ENCODE results near the gene DMRT2. TPM values are rescaled to one million over a fixed set of nuclear protein-coding genes. Genes with fewer than 3 reads are reported as not detected.
A peak's percentile ranks its signal among the peaks of the same experiment; 100 is the strongest.

Gene DMRT2
- total RNA-seq, 2 experiments from 2014 or later = not detected

GRCh38 chr9:1007312-1007711, 42.8 kb upstream of the DMRT2 start:
- no peak overlapping the region for H3K4me3 Mint-ChIP-seq
- POLR2A ChIA-PET = no interaction called here
- TF ChIP-seq CTCF (IDR thresholded peaks at IDR 0.05) = no peak
- H3K9me3 Mint-ChIP-seq = no peaks in the 10 kb centered on the region
- ATAC-seq (no peak), DNase-seq (no peak)
- no peaks in the 10 kb centered on the region for H3K36me3 Mint-ChIP-seq (ENCODE audit: low read depth)
- H3K4me1 Mint-ChIP-seq (ENCODE audit: low read depth) = peaks cover 3% of the 10 kb centered on the region
- CTCF ChIA-PET = interaction anchor here (1.3 kb wide), 1 partner anchor 114 kb away, joined by 6 read pairs; no protein-coding TSS in a partner anchor
- intact Hi-C loops (cut with micrococcal nuclease) = loop anchor here (5.0 to 10.0 kb wide), 2 partner anchors 115 to 393 kb away; no protein-coding TSS in a partner anchor
- peaks cover 36% of the 10 kb centered on the region for H3K27me3 Mint-ChIP-seq
- no peak overlapping the region for H3K27ac Mint-ChIP-seq

- Mint-ChIP-seq H3K36me3 (ENCODE audit: low read depth) (no peaks in the 10 kb centered on the region), H3K9me3 (no peaks in the 10 kb centered on the region), H3K4me3 (no peak overlapping the region), H3K27me3 (peaks cover 36% of the 10 kb centered on the region), H3K4me1 (ENCODE audit: low read depth) (peaks cover 3% of the 10 kb centered on the region), H3K27ac (no peak overlapping the region)
- ATAC-seq = no peak
- TF ChIP-seq CTCF (IDR thresholded peaks at IDR 0.05) = no peak
- CTCF ChIA-PET = interaction anchor here (0.7 to 4.2 kb wide), 6 partner anchors 11 to 115 kb away, joined by 4 to 41 read pairs (median 14); no protein-coding TSS in a partner anchor
- DNase-seq = no peak
- intact Hi-C loops (cut with micrococcal nuclease) = loop anchor here (5.0 to 10.0 kb wide), 2 partner anchors 116 to 393 kb away; no protein-coding TSS in a partner anchor
- POLR2A ChIA-PET = no interaction called here
Measured at GRCh38 chr9:1008216-1008615, 41.9 kb upstream of the DMRT2 start.

- H3K36me3 Mint-ChIP-seq (ENCODE audit: low read depth) = no peaks in the 10 kb centered on the region
- no peak overlapping the region for H3K27ac Mint-ChIP-seq
- peak; percentile 82 for DNase-seq
- peaks cover 34% of the 10 kb centered on the region for H3K27me3 Mint-ChIP-seq
- peak; percentile 99 for ATAC-seq
- ChIA-PET POLR2A (no interaction called here), CTCF (interaction anchor here (0.6 to 4.2 kb wide), 39 partner anchors 9 to 509 kb away, joined by 3 to 41 read pairs (median 4); no protein-coding TSS in a partner anchor)
- peaks cover 3% of the 10 kb centered on the region for H3K4me1 Mint-ChIP-seq (ENCODE audit: low read depth)
- H3K9me3 Mint-ChIP-seq = no peaks in the 10 kb centered on the region
- peak; percentile 89 for TF ChIP-seq CTCF (IDR thresholded peaks at IDR 0.05)
- intact Hi-C loops (cut with micrococcal nuclease) = loop anchor here (5.0 to 10.0 kb wide), 2 partner anchors 117 to 394 kb away; no protein-coding TSS in a partner anchor
- H3K4me3 Mint-ChIP-seq = no peak overlapping the region
Measured at GRCh38 chr9:1009101-1009707, 41.0 kb upstream of the DMRT2 start.

- POLR2A ChIA-PET = no interaction called here
- ATAC-seq (no peak), DNase-seq (no peak)
- Mint-ChIP-seq H3K27me3 (peaks cover 26% of the 10 kb centered on the region), H3K36me3 (ENCODE audit: low read depth) (no peaks in the 10 kb centered on the region), H3K9me3 (no peaks in the 10 kb centered on the region), H3K4me1 (ENCODE audit: low read depth) (no peaks in the 10 kb centered on the region), H3K27ac (no peak overlapping the region), H3K4me3 (no peak overlapping the region)
- TF ChIP-seq CTCF (IDR thresholded peaks at IDR 0.05) = no peak
- intact Hi-C loops (cut with micrococcal nuclease) = no loop called here
- CTCF ChIA-PET = no interaction called here
Measured at GRCh38 chr9:1013021-1013420, 37.1 kb upstream of the DMRT2 start.

- no peak overlapping the region for H3K27ac Mint-ChIP-seq
- H3K4me1 Mint-ChIP-seq (ENCODE audit: low read depth) = no peaks in the 10 kb centered on the region
- H3K27me3 Mint-ChIP-seq = peaks cover 26% of the 10 kb centered on the region
- intact Hi-C loops (cut with micrococcal nuclease) = no loop called here
- H3K9me3 Mint-ChIP-seq = no peaks in the 10 kb centered on the region
- ATAC-seq (no peak), DNase-seq (no peak)
- ChIA-PET POLR2A (no interaction called here), CTCF (no interaction called here)
- H3K36me3 Mint-ChIP-seq (ENCODE audit: low read depth) = no peaks in the 10 kb centered on the region
- TF ChIP-seq CTCF (IDR thresholded peaks at IDR 0.05) = no peak
- H3K4me3 Mint-ChIP-seq = no peak overlapping the region
Measured at GRCh38 chr9:1014225-1014624, 35.9 kb upstream of the DMRT2 start.
